ENCODE measurements around the gene ACSBG1.
A peak's percentile ranks its signal among the peaks of the same experiment; 100 is the strongest.
"Not testable (repeated sequence)": the region's sequence is repeated elsewhere in the genome, so short reads cannot be mapped to it uniquely, and the experiment has no call there.

Gene ACSBG1

GRCh38 chr15:78251136-78251535 lies 16.8 kb upstream of the ACSBG1 start:
- DNase-seq: no peak

DNA sequence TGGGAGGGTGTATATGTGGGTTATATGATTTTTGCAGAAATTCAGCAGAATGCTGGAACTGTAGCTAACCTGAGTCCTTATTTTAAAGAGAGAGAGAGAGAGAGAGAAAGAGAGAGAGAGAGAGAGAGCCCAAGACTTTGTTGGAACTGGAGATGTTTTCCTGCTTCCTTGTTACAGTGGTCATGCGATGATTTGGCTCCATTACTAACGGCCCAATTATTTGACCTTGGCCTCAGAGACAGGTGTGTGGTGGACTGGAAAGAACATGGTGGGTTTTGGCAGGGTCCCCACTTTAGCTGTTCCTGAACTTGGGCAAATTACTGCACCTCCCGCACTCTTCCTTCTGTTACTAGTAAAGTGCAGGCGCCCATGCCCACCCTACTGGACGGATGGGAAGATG lies 14.8 kb upstream of the ACSBG1 start:
- DNase-seq: no peak

- no peak for DNase-seq
Measured at GRCh38 chr15:78247911-78248310, 13.5 kb upstream of the ACSBG1 start.

- DNase-seq: not testable (repeated sequence)
Measured at GRCh38 chr15:78245976-78246620, 11.7 kb upstream of the ACSBG1 start.

GRCh38 chr15:78245392-78245791 lies 11.0 kb upstream of the ACSBG1 start:
- DNase-seq: not testable (repeated sequence)

- no peak for DNase-seq
Measured at GRCh38 chr15:78244893-78245292, 10.5 kb upstream of the ACSBG1 start.

- DNase-seq: no peak
Measured at GRCh38 chr15:78244101-78244500, 9.7 kb upstream of the ACSBG1 start.

GRCh38 chr15:78243491-78243941 lies 9.2 kb upstream of the ACSBG1 start:
- no peak for DNase-seq

DNA sequence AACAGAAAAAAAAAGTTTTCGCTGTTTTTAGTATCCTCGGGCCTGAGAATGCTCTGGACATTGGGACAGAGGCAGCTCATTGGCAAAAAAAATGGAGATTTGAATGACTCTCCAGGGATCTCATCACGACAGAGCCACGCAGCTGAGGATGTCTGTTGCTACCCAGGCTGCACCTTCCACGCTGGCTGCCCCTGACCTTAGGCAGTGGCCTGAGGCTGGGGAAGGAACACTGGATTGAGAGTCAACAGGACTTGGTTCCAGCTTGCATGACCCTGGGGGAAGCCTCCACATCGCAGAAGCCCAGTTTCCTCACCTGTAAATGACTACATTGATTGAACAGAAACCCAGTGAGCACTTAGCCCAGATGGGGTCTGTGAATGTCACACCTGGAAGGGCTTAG lies 8.7 kb upstream of the ACSBG1 start:
- DNase-seq: no peak

DNA sequence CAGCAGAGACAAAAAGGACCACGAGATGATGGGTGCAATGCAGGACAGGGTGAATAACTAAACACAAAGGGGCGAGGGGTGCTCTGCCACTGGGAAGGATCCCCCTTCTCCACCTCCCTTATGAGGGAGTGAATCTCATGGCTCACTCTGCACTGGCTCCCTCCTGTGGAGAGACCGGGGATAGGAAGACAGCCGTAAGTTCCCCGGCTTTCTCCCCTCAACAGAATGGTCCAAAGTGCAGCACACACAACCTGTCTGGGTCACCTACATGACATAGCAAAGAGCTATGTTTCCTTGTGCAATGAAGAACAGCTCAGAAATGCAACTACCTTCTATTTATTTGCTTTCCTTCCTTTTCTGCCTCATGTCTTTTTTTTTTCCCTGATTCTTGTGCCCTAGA lies 7.8 kb upstream of the ACSBG1 start:
- DNase-seq: peak in 1 of 5 donors; percentile 16

- peak; percentile 55 to 78 (median 67) for DNase-seq
Measured at GRCh38 chr15:78241017-78241416, 6.7 kb upstream of the ACSBG1 start.

DNA sequence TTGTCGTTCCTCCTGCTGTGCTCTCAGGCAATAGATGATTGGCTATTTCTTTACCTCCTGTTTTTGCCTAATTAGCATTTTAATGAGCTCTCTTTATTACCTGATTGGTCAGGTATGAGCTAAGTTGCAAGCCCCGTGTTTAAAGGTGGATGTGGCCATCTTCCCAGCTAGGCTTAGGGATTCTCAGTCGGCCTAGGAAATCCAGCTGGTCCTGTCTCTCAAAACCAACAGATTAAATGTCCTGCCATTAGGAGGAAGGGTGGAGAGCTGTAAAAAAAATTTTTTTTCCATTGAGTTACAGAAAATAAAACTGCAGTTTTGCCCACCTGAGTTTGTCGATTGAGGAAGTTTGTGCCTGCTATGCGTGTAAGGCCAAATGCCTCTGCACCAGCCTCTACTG lies 5.4 kb upstream of the ACSBG1 start:
- no peak for DNase-seq

GRCh38 chr15:78237146-78237545 lies 2.8 kb upstream of the ACSBG1 start:
- DNase-seq: no peak

GRCh38 chr15:78236491-78236890 lies 2.1 kb upstream of the ACSBG1 start:
- no peak for DNase-seq

DNA sequence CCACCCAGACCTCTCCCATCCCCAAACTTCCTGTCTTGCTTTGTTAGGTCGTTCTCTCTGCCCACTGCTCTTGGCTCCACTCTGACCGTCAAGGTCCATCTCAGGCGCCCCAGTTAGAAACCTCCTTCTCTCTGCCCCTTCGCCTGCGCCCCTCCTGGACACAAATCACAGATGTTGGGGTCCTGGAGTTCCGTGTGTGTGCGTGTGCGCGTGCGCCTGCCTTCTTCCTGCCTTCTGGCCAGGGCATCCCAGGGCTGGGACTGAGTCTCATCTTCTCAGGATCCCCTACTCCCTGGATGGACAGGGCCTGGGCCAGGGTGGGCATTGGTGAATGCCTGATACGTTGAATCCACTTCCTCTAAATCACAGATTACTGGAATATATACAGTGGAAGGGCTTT lies 869 bp downstream of the ACSBG1 start:
- DNase-seq: no peak

GRCh38 chr15:78232951-78233350 lies 1.4 kb downstream of the ACSBG1 start:
- no peak for DNase-seq

DNA sequence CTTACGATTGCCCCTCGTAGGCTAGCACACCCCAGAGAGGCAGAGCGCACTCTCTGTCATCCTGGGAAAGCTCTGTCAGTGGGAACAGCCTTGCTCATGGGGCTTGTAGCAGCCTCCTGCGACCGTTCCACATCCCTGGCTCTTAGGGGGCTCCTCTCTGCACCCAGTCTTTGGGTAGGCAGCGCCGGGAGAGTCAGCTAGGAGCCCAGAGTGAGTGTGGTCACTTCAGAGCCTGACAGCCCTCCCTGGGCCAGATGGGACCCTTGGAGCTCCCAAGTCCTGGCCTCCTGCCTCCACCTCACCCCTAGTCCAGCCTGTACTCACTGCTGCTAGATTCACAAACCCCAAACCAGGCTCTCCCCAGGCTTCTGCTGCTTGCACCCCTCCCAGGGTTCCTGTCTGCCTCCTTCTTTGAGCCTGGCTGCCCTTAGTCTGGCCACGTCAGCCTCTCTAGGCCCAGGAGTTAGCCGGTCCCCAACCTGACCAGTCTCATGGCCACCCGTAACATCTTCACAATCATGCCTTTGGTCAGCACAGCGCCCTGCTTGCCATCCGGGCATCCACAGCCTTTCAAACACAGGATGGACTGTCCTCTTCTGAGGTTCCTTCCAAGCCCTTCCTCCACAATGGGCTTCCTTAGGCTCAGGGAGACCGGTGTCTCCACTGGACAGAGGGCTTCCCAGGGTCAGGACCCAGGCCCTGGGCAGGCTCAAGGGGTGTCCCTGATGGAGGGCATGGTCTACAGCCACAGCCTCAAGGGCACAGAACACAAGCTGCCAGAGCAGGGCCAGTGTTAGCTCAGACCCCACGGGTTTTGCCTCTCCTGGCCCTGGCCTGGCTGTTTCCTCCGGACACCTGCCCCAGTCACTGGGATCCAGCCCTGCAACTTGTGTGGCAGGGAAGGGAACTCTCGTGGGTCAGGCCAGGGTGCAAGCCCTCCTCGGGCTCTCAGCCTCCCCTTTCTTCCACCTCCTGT lies 4.6 kb downstream of the ACSBG1 start:
- DNase-seq: no peak

GRCh38 chr15:78228356-78228996 lies 5.9 kb downstream of the ACSBG1 start:
- no peak for DNase-seq

GRCh38 chr15:78225783-78226541 lies 8.4 kb downstream of the ACSBG1 start:
- peak in 1 of 5 donors; percentile 64 for DNase-seq

DNA sequence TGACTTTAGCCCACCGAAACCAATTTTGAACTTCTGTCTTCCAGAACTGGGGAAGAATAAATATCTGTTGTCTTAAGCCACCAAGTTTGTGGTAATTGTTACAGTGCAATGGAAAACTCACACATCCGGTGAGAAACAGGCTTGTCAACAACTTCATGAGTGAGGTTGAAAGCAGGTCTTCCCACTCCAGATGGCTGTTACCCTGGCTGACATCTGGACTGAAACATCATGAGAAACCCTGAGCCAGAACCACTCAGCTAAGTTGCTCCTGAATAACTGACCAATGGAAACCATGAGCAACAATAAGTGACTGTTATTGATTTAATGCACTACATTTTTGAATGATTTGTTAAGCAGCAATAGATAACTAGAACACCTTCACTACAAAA lies 10.3 kb downstream of the ACSBG1 start:
- peak in 1 of 5 donors; percentile 11 for DNase-seq

- no peak for DNase-seq
Measured at GRCh38 chr15:78223396-78224022, 10.9 kb downstream of the ACSBG1 start.

DNA sequence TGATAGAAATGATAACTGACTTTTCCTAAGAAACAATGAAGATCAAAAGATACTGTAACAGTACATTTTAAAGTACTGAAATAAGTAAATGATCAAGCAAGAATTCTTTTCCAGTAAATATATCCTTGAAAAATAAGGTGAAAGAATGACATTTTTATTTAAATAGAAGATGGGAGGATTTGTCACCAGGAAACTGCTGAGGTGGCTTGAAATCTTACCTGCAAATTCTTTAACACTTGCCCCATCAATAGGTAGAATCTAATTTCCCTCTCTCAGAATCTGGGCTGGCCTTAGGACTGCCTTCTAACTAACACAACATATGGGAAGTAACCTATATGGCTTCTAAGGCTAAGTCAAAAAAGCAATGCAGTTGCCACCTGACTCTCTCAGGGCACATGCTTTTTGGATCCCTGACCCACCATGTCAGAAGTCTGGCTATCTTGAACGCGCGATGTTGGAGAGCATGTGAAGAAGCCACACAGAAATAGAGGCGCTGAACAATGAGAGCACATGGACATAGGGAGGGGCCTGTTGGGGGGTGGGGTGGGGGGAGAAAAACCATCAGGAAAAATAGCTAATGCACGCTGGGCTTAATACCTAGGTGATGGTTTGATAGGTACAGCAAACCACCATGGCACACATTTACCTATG lies 11.5 kb downstream of the ACSBG1 start:
- no peak for DNase-seq
